GM12874 (cell line): ENCODE results near the gene RAMP1.

Experiments
- TF ChIP-seq, protein P1 (sequence below): IDR thresholded peaks from 2 replicates; pipeline ENCODE4 v1.5.1; 2011; ENCODE audit warnings: low read depth, mild to moderate bottlenecking, control low read depth, low read length, moderate library complexity; ENCODE audit not compliant: insufficient read depth

RAMP1 gene

DNA sequence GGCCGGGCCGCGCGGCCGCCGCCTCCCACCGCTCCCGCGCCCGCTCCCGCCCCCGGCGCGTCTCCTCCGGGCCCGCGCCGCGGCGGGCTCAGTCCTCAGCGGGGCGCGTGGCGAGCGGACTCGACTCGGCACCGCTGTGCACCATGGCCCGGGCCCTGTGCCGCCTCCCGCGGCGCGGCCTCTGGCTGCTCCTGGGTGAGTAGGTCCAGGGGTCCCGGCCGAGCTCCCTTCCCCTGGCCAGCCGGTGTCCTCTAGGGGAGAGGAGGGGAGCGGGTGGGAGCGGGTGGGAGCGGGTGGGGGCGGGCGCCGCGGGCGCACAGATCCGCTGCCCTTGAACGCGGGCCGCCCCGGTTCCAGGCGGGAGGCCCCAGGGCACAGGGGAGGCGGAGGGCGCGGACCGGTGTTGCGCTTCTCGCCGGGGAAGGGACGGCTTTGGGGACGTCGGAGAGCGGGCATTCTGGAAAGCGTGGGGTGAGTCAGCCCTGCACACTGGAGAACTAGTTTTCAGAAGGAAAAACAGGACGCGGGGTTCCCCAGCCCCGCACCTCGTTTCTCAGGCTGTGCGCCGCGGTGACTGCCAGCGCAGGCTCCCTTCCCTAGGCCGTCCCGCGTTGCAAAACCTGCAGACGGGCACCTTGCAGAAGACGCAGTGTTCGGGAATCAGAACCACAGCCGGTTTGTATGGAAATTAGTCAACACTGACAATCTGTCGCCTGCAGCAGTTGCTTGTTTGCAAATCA, at the start of gene RAMP1:
TSS of gene RAMP1 (plus strand) at position 91 of the 740 bp plus-strand sequence. CDS start at position 144, 53 bp downstream.
- TF ChIP-seq, protein P1, sequence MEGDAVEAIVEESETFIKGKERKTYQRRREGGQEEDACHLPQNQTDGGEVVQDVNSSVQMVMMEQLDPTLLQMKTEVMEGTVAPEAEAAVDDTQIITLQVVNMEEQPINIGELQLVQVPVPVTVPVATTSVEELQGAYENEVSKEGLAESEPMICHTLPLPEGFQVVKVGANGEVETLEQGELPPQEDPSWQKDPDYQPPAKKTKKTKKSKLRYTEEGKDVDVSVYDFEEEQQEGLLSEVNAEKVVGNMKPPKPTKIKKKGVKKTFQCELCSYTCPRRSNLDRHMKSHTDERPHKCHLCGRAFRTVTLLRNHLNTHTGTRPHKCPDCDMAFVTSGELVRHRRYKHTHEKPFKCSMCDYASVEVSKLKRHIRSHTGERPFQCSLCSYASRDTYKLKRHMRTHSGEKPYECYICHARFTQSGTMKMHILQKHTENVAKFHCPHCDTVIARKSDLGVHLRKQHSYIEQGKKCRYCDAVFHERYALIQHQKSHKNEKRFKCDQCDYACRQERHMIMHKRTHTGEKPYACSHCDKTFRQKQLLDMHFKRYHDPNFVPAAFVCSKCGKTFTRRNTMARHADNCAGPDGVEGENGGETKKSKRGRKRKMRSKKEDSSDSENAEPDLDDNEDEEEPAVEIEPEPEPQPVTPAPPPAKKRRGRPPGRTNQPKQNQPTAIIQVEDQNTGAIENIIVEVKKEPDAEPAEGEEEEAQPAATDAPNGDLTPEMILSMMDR, result no peak

DNA sequence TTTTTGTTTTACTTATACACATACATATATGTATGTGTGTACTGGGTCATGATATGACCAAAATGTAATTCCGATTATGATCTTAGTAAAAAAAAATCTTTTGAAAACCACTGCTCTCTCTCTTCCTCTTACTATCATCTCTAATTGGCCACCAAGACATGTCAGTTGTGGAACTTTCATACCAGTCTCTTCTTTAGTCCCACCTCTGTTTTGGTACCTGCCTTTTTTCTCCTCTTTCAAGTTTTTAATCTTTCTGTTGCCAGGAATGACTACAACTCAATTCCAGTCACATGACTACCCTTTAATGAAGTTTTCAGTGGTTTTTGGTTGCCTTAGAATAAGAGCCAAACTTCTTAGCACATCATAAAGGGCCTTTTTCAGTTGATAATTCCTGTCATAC, 43.8 kb upstream of the RAMP1 start:
- TF ChIP-seq, protein P1, result no peak

DNA sequence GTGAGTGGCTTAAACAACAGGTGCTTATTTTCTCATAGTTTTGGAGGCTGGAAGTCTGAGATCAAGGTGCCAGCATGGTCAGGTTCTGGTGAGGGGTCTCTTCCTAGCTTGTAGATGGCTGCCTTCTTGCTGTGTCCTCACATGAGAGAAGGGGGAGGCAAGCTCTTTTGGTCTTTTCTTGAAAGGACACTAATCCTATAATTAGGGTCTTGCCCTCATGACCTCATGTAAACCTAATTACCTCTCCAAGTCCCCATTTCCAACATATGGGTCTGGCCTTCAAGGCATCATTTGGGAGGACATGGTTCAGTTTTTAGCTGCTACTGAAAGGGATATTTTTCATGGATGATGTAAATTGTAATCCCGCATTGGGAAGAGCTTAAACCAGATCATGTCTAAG, 42.9 kb upstream of the RAMP1 start:
- TF ChIP-seq, protein P1, result no peak

DNA sequence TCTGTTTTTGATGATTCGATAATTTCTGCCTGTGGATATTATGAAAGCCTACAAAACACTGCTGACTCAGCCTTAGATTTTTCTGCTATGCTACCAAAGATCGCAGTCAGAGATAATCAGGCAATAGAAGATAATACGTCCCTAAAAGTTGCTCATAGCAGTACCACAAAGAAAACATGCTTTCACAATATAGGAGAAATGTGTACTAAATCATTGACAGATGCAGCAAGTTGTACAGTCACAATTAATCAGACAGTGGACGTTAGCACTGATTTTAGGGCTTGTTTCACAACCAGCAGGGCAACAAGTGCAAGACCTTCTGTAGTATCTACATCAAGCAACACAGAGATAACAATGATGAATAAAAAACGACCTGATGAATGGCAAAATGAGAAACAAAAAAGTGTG, 41.4 kb upstream of the RAMP1 start:
- TF ChIP-seq, protein P1, result no peak

DNA sequence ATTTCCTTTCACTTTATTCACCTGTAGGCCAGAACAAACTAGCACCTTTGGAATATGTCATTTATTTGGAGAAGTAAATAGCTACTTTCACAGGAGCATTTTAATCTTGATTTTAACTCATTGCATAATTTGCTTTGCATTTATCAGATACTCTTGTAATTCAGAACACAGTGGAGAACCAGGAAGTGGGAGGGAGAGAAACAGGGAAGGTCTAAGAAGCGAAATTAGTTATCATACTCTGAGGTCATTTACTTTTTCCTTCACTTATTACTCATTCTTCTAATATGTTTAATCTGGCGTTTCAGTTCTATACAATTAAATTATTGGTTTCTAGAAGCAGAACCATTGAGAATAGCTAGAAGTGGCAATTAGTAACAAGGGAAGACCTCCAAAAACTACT, 40.2 kb upstream of the RAMP1 start:
- TF ChIP-seq, protein P1, result no peak

DNA sequence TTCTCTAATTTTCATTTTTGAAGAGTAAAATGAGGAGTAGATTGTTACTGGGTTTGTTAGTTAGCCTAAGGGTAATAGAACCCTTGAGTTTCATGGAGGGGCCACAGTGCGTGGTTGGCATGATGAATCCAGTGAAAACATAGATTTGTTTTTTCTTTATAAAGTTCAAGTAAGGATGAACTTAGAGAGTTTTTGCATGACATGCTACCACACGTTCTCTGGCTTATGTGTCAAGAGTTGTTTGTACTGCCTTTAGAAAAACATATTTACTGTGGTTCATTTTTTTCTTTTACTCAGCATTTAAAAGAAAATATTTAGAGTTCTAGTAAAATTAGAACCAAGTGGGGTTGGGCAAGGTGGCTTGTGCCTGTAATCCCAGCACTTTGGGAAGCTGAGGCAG, 39.0 kb upstream of the RAMP1 start:
- TF ChIP-seq, protein P1, result no peak

DNA sequence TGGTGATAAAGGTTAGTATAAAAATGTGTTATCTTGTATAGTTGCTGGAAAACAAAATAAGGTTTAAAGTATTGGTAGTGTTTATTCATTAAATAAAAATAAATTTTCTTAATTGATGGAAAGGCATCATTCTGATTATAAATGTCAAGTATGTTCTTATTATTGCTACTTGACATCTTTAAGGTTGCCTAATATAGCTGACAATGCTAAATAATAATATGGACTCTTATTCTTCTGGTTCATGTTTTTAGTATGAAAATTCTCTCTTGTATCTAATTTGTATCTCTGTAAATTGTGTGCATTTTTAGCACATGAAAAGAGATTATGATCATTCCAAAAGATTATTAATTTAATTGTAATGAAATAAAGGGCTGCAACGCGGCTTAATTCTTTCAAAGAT, 35.9 kb upstream of the RAMP1 start:
- TF ChIP-seq, protein P1, result no peak
